Measurements from ENCODE around the gene PTCH1. TPM values are rescaled to one million over a fixed set of nuclear protein-coding genes. Genes with fewer than 3 reads are reported as not detected.

The PTCH1 gene
- polyA plus RNA-seq, 1 of the 3 experiments (the other 2 are of a cell fraction) = 3.3 TPM

DNA sequence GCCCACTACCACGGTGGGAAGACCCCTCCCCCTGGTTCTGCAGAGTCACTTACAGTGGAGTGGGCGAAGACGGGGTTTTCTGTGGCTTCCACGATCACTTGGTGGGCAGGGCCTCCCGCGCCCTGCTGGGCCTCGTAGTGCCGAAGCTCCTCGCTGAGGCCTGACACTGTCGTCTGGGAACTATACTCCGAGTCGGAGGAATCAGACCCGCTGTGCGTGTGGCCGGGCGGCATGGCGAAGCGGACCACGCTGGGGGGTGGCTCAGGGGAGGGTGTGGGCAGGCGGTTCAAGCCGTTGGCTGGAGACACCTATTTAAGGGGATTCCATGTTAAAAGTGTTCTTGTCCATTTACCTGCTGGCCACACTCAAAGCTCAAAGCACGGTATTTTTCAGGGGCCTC is 67.8 kb downstream of the PTCH1 start:
- Histone ChIP-seq H2AFZ (ENCODE audit: low read depth) (no peak overlapping the region), H3K27ac (ENCODE audit: low read depth in 2 of 2, low read length in 1 of 2) (no peak overlapping the region), H4K20me1 (ENCODE audit: insufficient read depth) (no peaks in the 10 kb centered on the region), H3K9me3 (no peaks in the 10 kb centered on the region), H3K27me3 (ENCODE audit: insufficient read depth) (no peaks in the 10 kb centered on the region), H3K4me3 (ENCODE audit: low read depth in 2 of 2, low read length in 1 of 2) (no peak overlapping the region), H3K36me3 (replicated peaks in 1 of 2; ENCODE audit: control insufficient read depth in 1 of 2, insufficient read depth in 2 of 2, low read length in 1 of 2) (peaks cover 0 to 48% of the 10 kb centered on the region in 2 experiments), H3K9ac (no peak overlapping the region), H3K4me1 (ENCODE audit: control insufficient read depth in 1 of 2, insufficient read depth in 2 of 2, low read depth in 1 of 2, low read length in 1 of 2) (peaks cover 0 to 16% of the 10 kb centered on the region in 2 experiments; a peak in 1 of 4 replicates), H3F3A (replicated peaks; ENCODE audit: insufficient read depth) (no peaks in the 10 kb centered on the region), H3K9me2 (no peaks in the 10 kb centered on the region), H3K79me2 (ENCODE audit: insufficient read depth) (no peaks in the 10 kb centered on the region), H3K4me2 (no peak overlapping the region)
- 92% methylated on average over 14 of the region's 22 CpGs for WGBS (ENCODE audit: low lambda C conversion rate)
- no peak for TF ChIP-seq NFIC (IDR thresholded peaks at IDR 0.05; ENCODE audit: borderline replicate concordance)
- TF ChIP-seq, protein P1, sequence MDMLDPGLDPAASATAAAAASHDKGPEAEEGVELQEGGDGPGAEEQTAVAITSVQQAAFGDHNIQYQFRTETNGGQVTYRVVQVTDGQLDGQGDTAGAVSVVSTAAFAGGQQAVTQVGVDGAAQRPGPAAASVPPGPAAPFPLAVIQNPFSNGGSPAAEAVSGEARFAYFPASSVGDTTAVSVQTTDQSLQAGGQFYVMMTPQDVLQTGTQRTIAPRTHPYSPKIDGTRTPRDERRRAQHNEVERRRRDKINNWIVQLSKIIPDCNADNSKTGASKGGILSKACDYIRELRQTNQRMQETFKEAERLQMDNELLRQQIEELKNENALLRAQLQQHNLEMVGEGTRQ (IDR thresholded peaks at IDR 0.05; ENCODE audit: borderline replicate concordance, low read depth, low read length) = no peak
- TF ChIP-seq SMC3 (IDR thresholded peaks at IDR 0.05; ENCODE audit: low read depth, low read length) = no peak
- no peak for TF ChIP-seq RCOR1 (IDR thresholded peaks at IDR 0.05; ENCODE audit: low read length)
- TF ChIP-seq JUND (IDR thresholded peaks at IDR 0.05) = no peak
- no peak for TF ChIP-seq ELF1 (IDR thresholded peaks at IDR 0.05)
- TF ChIP-seq RAD21 (IDR thresholded peaks at IDR 0.05; ENCODE audit: low read length) = no peak
- TF ChIP-seq YY1 (IDR thresholded peaks at IDR 0.05; ENCODE audit: low read depth) = no peak
- no peak for TF ChIP-seq POLR2AphosphoS5 (IDR thresholded peaks at IDR 0.05; ENCODE audit: low read depth, low read length)
- TF ChIP-seq FOSL2 (IDR thresholded peaks at IDR 0.05; ENCODE audit: borderline replicate concordance, low read depth) = no peak
- no peak for TF ChIP-seq MXI1 (IDR thresholded peaks at IDR 0.05; ENCODE audit: low read depth, low read length)
- no peak for TF ChIP-seq TAF1 (IDR thresholded peaks at IDR 0.05; ENCODE audit: borderline replicate concordance, low read depth, low read length)
- TF ChIP-seq MEF2A (IDR thresholded peaks at IDR 0.05; ENCODE audit: borderline replicate concordance, low read depth) = no peak
- no peak for TF ChIP-seq FOXM1 (IDR thresholded peaks at IDR 0.05; ENCODE audit: low read depth)
- TF ChIP-seq, protein P2, sequence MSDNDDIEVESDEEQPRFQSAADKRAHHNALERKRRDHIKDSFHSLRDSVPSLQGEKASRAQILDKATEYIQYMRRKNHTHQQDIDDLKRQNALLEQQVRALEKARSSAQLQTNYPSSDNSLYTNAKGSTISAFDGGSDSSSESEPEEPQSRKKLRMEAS (IDR thresholded peaks at IDR 0.05; ENCODE audit: low read depth) = no peak
- TF ChIP-seq FOXJ3 (CRISPR knock-in tag; IDR thresholded peaks at IDR 0.05) = no peak
- TF ChIP-seq, protein P3, sequence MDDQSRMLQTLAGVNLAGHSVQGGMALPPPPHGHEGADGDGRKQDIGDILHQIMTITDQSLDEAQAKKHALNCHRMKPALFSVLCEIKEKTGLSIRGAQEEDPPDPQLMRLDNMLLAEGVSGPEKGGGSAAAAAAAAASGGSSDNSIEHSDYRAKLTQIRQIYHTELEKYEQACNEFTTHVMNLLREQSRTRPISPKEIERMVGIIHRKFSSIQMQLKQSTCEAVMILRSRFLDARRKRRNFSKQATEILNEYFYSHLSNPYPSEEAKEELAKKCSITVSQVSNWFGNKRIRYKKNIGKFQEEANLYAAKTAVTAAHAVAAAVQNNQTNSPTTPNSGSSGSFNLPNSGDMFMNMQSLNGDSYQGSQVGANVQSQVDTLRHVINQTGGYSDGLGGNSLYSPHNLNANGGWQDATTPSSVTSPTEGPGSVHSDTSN (IDR thresholded peaks at IDR 0.05) = no peak
- TF ChIP-seq, protein P4, sequence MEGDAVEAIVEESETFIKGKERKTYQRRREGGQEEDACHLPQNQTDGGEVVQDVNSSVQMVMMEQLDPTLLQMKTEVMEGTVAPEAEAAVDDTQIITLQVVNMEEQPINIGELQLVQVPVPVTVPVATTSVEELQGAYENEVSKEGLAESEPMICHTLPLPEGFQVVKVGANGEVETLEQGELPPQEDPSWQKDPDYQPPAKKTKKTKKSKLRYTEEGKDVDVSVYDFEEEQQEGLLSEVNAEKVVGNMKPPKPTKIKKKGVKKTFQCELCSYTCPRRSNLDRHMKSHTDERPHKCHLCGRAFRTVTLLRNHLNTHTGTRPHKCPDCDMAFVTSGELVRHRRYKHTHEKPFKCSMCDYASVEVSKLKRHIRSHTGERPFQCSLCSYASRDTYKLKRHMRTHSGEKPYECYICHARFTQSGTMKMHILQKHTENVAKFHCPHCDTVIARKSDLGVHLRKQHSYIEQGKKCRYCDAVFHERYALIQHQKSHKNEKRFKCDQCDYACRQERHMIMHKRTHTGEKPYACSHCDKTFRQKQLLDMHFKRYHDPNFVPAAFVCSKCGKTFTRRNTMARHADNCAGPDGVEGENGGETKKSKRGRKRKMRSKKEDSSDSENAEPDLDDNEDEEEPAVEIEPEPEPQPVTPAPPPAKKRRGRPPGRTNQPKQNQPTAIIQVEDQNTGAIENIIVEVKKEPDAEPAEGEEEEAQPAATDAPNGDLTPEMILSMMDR (IDR thresholded peaks at IDR 0.05) = no peak
- TF ChIP-seq SIN3A (IDR thresholded peaks at IDR 0.05; ENCODE audit: borderline replicate concordance, low read depth, low read length) = no peak
- TF ChIP-seq, protein P5, sequence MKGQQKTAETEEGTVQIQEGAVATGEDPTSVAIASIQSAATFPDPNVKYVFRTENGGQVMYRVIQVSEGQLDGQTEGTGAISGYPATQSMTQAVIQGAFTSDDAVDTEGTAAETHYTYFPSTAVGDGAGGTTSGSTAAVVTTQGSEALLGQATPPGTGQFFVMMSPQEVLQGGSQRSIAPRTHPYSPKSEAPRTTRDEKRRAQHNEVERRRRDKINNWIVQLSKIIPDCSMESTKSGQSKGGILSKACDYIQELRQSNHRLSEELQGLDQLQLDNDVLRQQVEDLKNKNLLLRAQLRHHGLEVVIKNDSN (IDR thresholded peaks at IDR 0.05; ENCODE audit: borderline replicate concordance, low read depth) = no peak
- POLR2A ChIA-PET = no interaction called here
- CTCF ChIA-PET = no interaction called here
- no peak for DNase-seq
